Heart left ventricle (tissue), 16 donors: ENCODE data around the gene GSG1L2. TPM values are rescaled to one million over a fixed set of nuclear protein-coding genes. Genes with fewer than 3 reads are reported as not detected.

ENCODE experiments used
- ATAC-seq, 4 donors: fragments of 200-7000 bp; cut with Tn5 transposase; one replicate each; pipeline ENCODE4 v1.9.1; 2020 to 2022; ENCODE audit warnings: moderate library complexity in 4 of 4, mild to moderate bottlenecking in 3 of 4, moderate number of reproducible peaks in 1 of 4
- DNase-seq, 5 donors: peaks; one replicate each; pipeline ENCODE4 v3.0.0-alpha.2; 2020
- H3K27ac ChIP-seq, 12 donors: fragments of 200-600 bp; sonication (generic) in 4 of 12; one replicate each; pipeline versions ENCODE4 v1.5.0 to v1.8.0; 2016 to 2022; ENCODE audit warnings: mild to moderate bottlenecking in 2 of 12
- H3K27me3 ChIP-seq, 9 donors: fragments of 200-600 bp; sonication (generic) in 2 of 9; one replicate each; pipeline versions ENCODE4 v1.5.1 to v1.8.0; 2016 to 2022; ENCODE audit warnings: mild to moderate bottlenecking in 3 of 9
- H3K36me3 ChIP-seq, 9 donors: fragments of 200-600 bp; sonication (generic) in 2 of 9; one replicate each; pipeline versions ENCODE4 v1.5.0 to v1.8.0; 2018 to 2022; ENCODE audit warnings: mild to moderate bottlenecking in 2 of 9
- H3K4me1 ChIP-seq, 12 donors: fragments of 200-600 bp; sonication (generic) in 4 of 12; one replicate each; pipeline versions ENCODE4 v1.5.0 to v1.8.0; 2016 to 2022; ENCODE audit warnings: mild to moderate bottlenecking in 3 of 12
- H3K4me3 ChIP-seq, 12 donors: fragments of 200-600 bp; sonication (generic) in 4 of 12; one replicate each; pipeline versions ENCODE4 v1.5.0 to v1.8.0; 2017 to 2022; ENCODE audit warnings: mild to moderate bottlenecking in 9 of 12, moderate library complexity in 4 of 12
- H3K9me3 ChIP-seq, 12 donors: fragments of 200-600 bp; sonication (generic) in 4 of 12; one replicate each; pipeline versions ENCODE4 v1.5.0 to v1.8.0; 2016 to 2022; ENCODE audit warnings: mild to moderate bottlenecking in 1 of 12
- CTCF ChIP-seq, 12 donors: fragments of 200-600 bp; sonication (generic) in 4 of 12; IDR thresholded peaks; one replicate each; pipeline versions ENCODE4 v1.5.0 to v1.8.0; 2018 to 2022; ENCODE audit warnings: antibody characterized with exemption in 12 of 12, mild to moderate bottlenecking in 5 of 12
- POLR2A ChIP-seq, 2 donors: fragments of 450-650 bp; IDR thresholded peaks; one replicate each; pipeline ENCODE4 v1.6.1; 2017; ENCODE audit warnings: antibody characterized with exemption in 2 of 2, mild to moderate bottlenecking in 2 of 2, moderate library complexity in 2 of 2
- WGBS, 4 donors: extraction: QIAGEN DNeasy Blood & Tissue Kit in 2 of 4; methylation state at CpG; one replicate each; pipeline versions ENCODE4 v1.1.5 to v1.1.7; 2013 to 2018; 5-methylcytosine and 5-hydroxymethylcytosine counted together
- intact Hi-C, 10 donors: fragments of 100-400 bp; cut with DNase I; formaldehyde crosslinking; loops; one replicate each; pipeline versions ENCODE4 v1.11.1 to v1.14.2; 2022
- polyA plus RNA-seq, 2 donors: library from polyadenylated mRNA; stranded (reverse); fragments of 200-250 nt; gene quantifications; one replicate each; pipeline ENCODE4 v1.2.3, GENCODE V29; 2013
- total RNA-seq, 9 donors: library from RNA; depleted of rRNA in 2 of 9; stranded (reverse); fragments of >200 nt in 2 of 9; fragmentation: NEBNext Ultra II Directional in 3 of 9; extraction: Animal tissue kit (Norgen Biotek cat#: 25700) in 3 of 9; gene quantifications; one replicate each; pipeline versions ENCODE4 v1.1.0 to v1.2.4, GENCODE V29; 2016 to 2023
- donor health status: ischemic (EF 13 %, LVEDD 7.1; RV severe dilation, severe dysfunction).
- donor health status: healthy with polysubstance abuse.
- donor health status: DM: no; HTN: yes; CAD: no.
- donor health status: DM: no; HTN: no; CAD: no.
- donor health status: ischemic (EF 25% LVEDD 6.9; RV normal size, moderate dysfunction).
- donor health status: ischemic (EF 25% LVEDD 5.7; RV mildly dilated, moderate dysfunction).
- donor health status: healthy.
- donor health status: DM: yes; HTN: yes; CAD: no.
- donor health status: ischemic (EF 35%, LVEDD 5.7; RV mildly dilated, moderate dysfunction).
- donor health status: nonischemic (EF 11% LVEDD 7.7; RV severe dilation, severe dysfunction).
- donor health status: DM: yes; HTN: yes; CAD: no.
- donor health status: PGD.
- donor health status: ischemic (EF 29% LVEDD 5.4; RV normal size, mild dysfunction).
- donor health status: nonischemic (EF 23%, LVEDD 6.1; RV moderate dilation, normal function).

GSG1L2 gene
- total and polyA plus RNA-seq, 11 donors: not detected

- intact Hi-C loops: no loop called here
- 85 to 98% (median 90%) methylated on average over 1 of the region's 1 CpG for WGBS, 4 donors
- Histone ChIP-seq H3K9me3 (peaks cover 0 to 34% (median 11%) of the 10 kb centered on the region in 12 donors), H3K4me1 (no peaks in the 10 kb centered on the region), H3K27me3 (no peaks in the 10 kb centered on the region), H3K36me3 (no peaks in the 10 kb centered on the region), H3K4me3 (no peak overlapping the region), H3K27ac (no peak overlapping the region)
- ATAC-seq: no peak
- no peak for DNase-seq
- TF ChIP-seq POLR2A (IDR thresholded peaks at IDR 0.05): no peak
- no peak for TF ChIP-seq CTCF (IDR thresholded peaks at IDR 0.05)
Observed at GRCh38 chr17:9862220-9862619, 40.3 kb upstream of the GSG1L2 start.

- DNase-seq (no peak), ATAC-seq (no peak)
- H3K9me3 ChIP-seq: peaks cover 0 to 33% (median 11%) of the 10 kb centered on the region in 12 donors
- H3K27me3 ChIP-seq: no peaks in the 10 kb centered on the region
- TF ChIP-seq POLR2A (IDR thresholded peaks at IDR 0.05): no peak
- TF ChIP-seq CTCF (IDR thresholded peaks at IDR 0.05): no peak
- no peak overlapping the region for H3K27ac ChIP-seq
- whole genome bisulfite sequencing, 4 donors: 75 to 93% (median 89%) methylated on average over 7 of the region's 7 CpGs
- H3K4me1 ChIP-seq: no peaks in the 10 kb centered on the region
- H3K36me3 ChIP-seq: no peaks in the 10 kb centered on the region
- intact Hi-C loops: no loop called here
- H3K4me3 ChIP-seq: no peak overlapping the region
Observed at GRCh38 chr17:9860851-9861250, 39.0 kb upstream of the GSG1L2 start.

GRCh38 chr17:9859781-9860180 lies 37.9 kb upstream of the GSG1L2 start:
- ATAC-seq (no peak), DNase-seq (no peak)
- no peak overlapping the region for H3K27ac ChIP-seq
- no peak overlapping the region for H3K4me3 ChIP-seq
- H3K27me3 ChIP-seq: no peaks in the 10 kb centered on the region
- 86 to 92% (median 89%) methylated on average over 5 of the region's 5 CpGs for WGBS, 4 donors
- TF ChIP-seq POLR2A (IDR thresholded peaks at IDR 0.05) (no peak), CTCF (IDR thresholded peaks at IDR 0.05) (no peak)
- H3K4me1 ChIP-seq: no peaks in the 10 kb centered on the region
- intact Hi-C loops: no loop called here
- H3K36me3 ChIP-seq: no peaks in the 10 kb centered on the region
- peaks cover 0 to 28% (median 11%) of the 10 kb centered on the region in 12 donors for H3K9me3 ChIP-seq

GRCh38 chr17:9855036-9855435 lies 33.2 kb upstream of the GSG1L2 start:
- Histone ChIP-seq H3K36me3 (no peaks in the 10 kb centered on the region), H3K27ac (no peak overlapping the region), H3K9me3 (peaks cover 0 to 13% (median 5%) of the 10 kb centered on the region in 12 donors), H3K4me1 (no peaks in the 10 kb centered on the region), H3K27me3 (no peaks in the 10 kb centered on the region), H3K4me3 (no peak overlapping the region)
- DNase-seq (no peak), ATAC-seq (no peak)
- 68 to 89% (median 81%) methylated on average over 4 of the region's 4 CpGs for WGBS, 4 donors
- intact Hi-C loops: no loop called here
- TF ChIP-seq POLR2A (IDR thresholded peaks at IDR 0.05): no peak
- TF ChIP-seq CTCF (IDR thresholded peaks at IDR 0.05): no peak
